Caco-2 (cell line): Measurements from ENCODE around the gene SRBD1. TPM values are rescaled to one million over a fixed set of nuclear protein-coding genes. Genes with fewer than 3 reads are reported as not detected.

Source experiments
- BruUV-seq: library from RNA; stranded (reverse); fragments of 400-500 nt; replicated peaks from 2 replicates; lab custom pipeline; 2021; lab: Mats Ljungman, UMichigan
- CTCF ChIA-PET: fragments of 300-600 bp; sonication (Branson Sonifier 250); formaldehyde crosslinking; loops from one replicate; lab custom pipeline; 2022; ENCODE audit warnings: antibody characterized with exemption; lab: Charles Lee
- POLR2A ChIA-PET: fragments of 300-600 bp; sonication (Branson Sonifier 250); formaldehyde crosslinking; loops from one replicate; lab custom pipeline; 2022; ENCODE audit warnings: antibody characterized with exemption; lab: Charles Lee
- DNase-seq, 2 experiments: peaks; one replicate each; pipeline versions ENCODE4 v3.0.0 to v3.0.0-alpha.2; 2020 to 2022
- H3K27me3 ChIP-seq: replicated peaks from 2 replicates; pipeline ENCODE4 v1.6.0; 2011; ENCODE audit warnings: low read length; ENCODE audit not compliant: control insufficient read depth, insufficient read depth
- H3K36me3 ChIP-seq: 2 replicates; pipeline ENCODE4 v1.5.1; 2011; ENCODE audit warnings: low read length; ENCODE audit not compliant: control insufficient read depth, insufficient read depth
- H3K4me1 ChIP-seq: fragments of 250-450 bp; sonication (Bioruptor Pico); 2 replicates; pipeline ENCODE4 v1.5.1; 2020; ENCODE audit warnings: mild to moderate bottlenecking
- H3K4me3 ChIP-seq: 2 replicates; pipeline ENCODE4 v1.5.1; 2011; ENCODE audit warnings: low read depth, mild to moderate bottlenecking, control low read depth, low read length
- H3K9me3 ChIP-seq: fragments of 250-450 bp; sonication (Bioruptor Pico); 2 replicates; pipeline ENCODE4 v1.5.1; 2020; ENCODE audit warnings: mild to moderate bottlenecking, moderate library complexity
- H3K27ac Mint-ChIP-seq: one replicate; pipeline ENCODE4 v1.8.0; 2022; ENCODE audit warnings: mixed read lengths; ENCODE audit not compliant: unreplicated experiment
- H3K27me3 Mint-ChIP-seq: one replicate; pipeline ENCODE4 v1.8.0; 2022; ENCODE audit warnings: mixed read lengths; ENCODE audit not compliant: insufficient read depth, unreplicated experiment
- H3K36me3 Mint-ChIP-seq: one replicate; pipeline ENCODE4 v1.8.0; 2022; ENCODE audit warnings: mild to moderate bottlenecking, mixed read lengths; ENCODE audit not compliant: insufficient read depth, unreplicated experiment
- H3K4me1 Mint-ChIP-seq: one replicate; pipeline ENCODE4 v1.8.0; 2022; ENCODE audit warnings: low read depth, mixed read lengths; ENCODE audit not compliant: unreplicated experiment
- H3K4me3 Mint-ChIP-seq: one replicate; pipeline ENCODE4 v1.8.0; 2022; ENCODE audit warnings: mild to moderate bottlenecking, moderate library complexity, mixed read lengths; ENCODE audit not compliant: unreplicated experiment
- H3K9me3 Mint-ChIP-seq: one replicate; pipeline ENCODE4 v1.8.0; 2022; ENCODE audit warnings: mixed read lengths; ENCODE audit not compliant: unreplicated experiment
- intact Hi-C: fragments of 100-400 bp; cut with micrococcal nuclease; formaldehyde crosslinking; loops from one replicate; pipeline ENCODE4 v1.10.0; 2022; ENCODE audit not compliant: unreplicated experiment
- total RNA-seq: library from RNA; stranded (reverse); gene quantifications from 2 replicates; pipeline ENCODE4 v1.2.3, GENCODE V29; 2022
- TF ChIP-seq, protein P1 (sequence below), 2 experiments: fragments of 200-600 bp in 1 of 2; IDR thresholded peaks; 1 replicate in 1 of 2; 2 replicates in 1 of 2; pipeline versions ENCODE4 v1.5.1 to v1.8.0; 2011 to 2022; ENCODE audit warnings: antibody characterized with exemption in 1 of 2, control low read depth in 1 of 2, inconsistent platforms in 1 of 2, low read depth in 1 of 2, low read length in 1 of 2, mild to moderate bottlenecking in 1 of 2, moderate library complexity in 1 of 2; ENCODE audit not compliant: insufficient read depth in 1 of 2, severe bottlenecking in 1 of 2, unreplicated experiment in 1 of 2

The SRBD1 gene
- total RNA-seq, 1 experiment from 2014 or later: 15.8 TPM

DNA sequence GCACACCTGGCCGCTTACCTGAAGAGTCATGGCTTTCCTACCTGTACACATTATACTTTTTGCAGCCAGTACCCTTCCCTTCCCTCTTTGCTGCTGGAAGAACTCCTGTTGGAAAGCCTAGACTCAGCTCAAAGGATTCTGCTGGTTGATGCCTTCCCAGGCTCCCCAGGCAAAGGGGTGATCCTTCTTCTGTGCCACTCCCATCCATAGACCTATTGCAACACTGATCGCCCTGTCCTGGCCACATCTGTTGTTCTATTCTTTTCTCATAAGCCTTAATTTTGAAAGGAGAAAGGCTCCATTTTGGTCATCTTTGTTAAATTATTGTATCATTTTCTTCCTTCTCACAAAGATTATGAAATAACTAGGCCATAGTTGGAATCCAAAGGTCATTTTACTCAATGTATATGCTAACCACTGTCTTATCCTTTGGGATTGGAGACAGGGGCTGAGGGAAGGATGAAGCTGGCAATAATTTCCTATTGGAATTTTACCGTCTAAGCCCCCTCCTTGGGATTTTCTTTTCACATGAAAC, 37.0 kb upstream of the SRBD1 start:
- POLR2A ChIA-PET: no interaction called here
- Mint-ChIP-seq H3K36me3 (peaks cover 14% of the 10 kb centered on the region), H3K4me3 (no peak overlapping the region), H3K4me1 (peaks cover 14% of the 10 kb centered on the region), H3K27ac (no peak overlapping the region), H3K27me3 (peaks cover 10% of the 10 kb centered on the region), H3K9me3 (no peaks in the 10 kb centered on the region)
- Histone ChIP-seq H3K36me3 (no peaks in the 10 kb centered on the region), H3K4me3 (no peak overlapping the region), H3K9me3 (no peaks in the 10 kb centered on the region), H3K27me3 (no peaks in the 10 kb centered on the region), H3K4me1 (peaks cover 5% of the 10 kb centered on the region; the same call in 1 of the 2 replicates)
- BruUV-seq: no TSS peak
- no peak for DNase-seq
- CTCF ChIA-PET: no interaction called here
- intact Hi-C loops: loop anchor here (2.0 kb wide), 1 partner anchor 225 kb away; no protein-coding TSS in a partner anchor
- TF ChIP-seq, protein P1, sequence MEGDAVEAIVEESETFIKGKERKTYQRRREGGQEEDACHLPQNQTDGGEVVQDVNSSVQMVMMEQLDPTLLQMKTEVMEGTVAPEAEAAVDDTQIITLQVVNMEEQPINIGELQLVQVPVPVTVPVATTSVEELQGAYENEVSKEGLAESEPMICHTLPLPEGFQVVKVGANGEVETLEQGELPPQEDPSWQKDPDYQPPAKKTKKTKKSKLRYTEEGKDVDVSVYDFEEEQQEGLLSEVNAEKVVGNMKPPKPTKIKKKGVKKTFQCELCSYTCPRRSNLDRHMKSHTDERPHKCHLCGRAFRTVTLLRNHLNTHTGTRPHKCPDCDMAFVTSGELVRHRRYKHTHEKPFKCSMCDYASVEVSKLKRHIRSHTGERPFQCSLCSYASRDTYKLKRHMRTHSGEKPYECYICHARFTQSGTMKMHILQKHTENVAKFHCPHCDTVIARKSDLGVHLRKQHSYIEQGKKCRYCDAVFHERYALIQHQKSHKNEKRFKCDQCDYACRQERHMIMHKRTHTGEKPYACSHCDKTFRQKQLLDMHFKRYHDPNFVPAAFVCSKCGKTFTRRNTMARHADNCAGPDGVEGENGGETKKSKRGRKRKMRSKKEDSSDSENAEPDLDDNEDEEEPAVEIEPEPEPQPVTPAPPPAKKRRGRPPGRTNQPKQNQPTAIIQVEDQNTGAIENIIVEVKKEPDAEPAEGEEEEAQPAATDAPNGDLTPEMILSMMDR (IDR thresholded peaks at IDR 0.05; ENCODE audit: insufficient read depth in 1 of 2, low read depth in 1 of 2, low read length in 1 of 2, severe bottlenecking in 1 of 2, unreplicated experiment in 1 of 2): no peak

DNA sequence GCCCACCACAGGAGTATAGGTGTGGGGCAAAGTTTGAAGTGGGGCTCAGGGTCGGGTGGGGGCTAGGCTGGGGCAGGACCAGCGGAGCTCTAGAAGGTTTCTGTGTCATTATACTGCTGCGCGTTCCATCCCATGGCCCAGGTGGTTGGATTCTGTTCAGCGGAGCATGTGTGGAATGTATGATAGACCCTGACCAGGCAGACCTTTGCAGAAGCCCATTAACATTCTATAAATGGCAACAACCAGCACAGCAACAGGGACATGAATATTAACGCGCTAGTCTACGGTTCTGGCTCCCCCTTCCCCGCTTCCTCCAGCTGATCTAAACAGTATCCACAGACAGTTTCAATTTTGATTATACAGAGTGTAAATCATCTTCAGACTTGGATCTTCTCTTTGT, 36.3 kb upstream of the SRBD1 start:
- no peak for DNase-seq
- no TSS peak for BruUV-seq
- H3K27me3 ChIP-seq: no peaks in the 10 kb centered on the region
- H3K4me3 Mint-ChIP-seq: no peak overlapping the region
- ChIA-PET POLR2A (no interaction called here), CTCF (interaction anchor here (0.7 kb wide), 1 partner anchor 472 kb away, joined by 6 read pairs; no protein-coding TSS in a partner anchor)
- no peak overlapping the region for H3K27ac Mint-ChIP-seq
- H3K4me3 ChIP-seq: no peak overlapping the region
- H3K9me3 Mint-ChIP-seq: no peaks in the 10 kb centered on the region
- intact Hi-C loops: no loop called here
- H3K27me3 Mint-ChIP-seq: peaks cover 3% of the 10 kb centered on the region
- TF ChIP-seq, protein P1 (IDR thresholded peaks at IDR 0.05; ENCODE audit: insufficient read depth in 1 of 2, low read depth in 1 of 2, low read length in 1 of 2, severe bottlenecking in 1 of 2, unreplicated experiment in 1 of 2): no peak
- H3K36me3 Mint-ChIP-seq: peaks cover 12% of the 10 kb centered on the region
- H3K4me1 ChIP-seq: peaks cover 5% of the 10 kb centered on the region; the same call in 1 of the 2 replicates
- H3K36me3 ChIP-seq: no peaks in the 10 kb centered on the region
- peaks cover 14% of the 10 kb centered on the region for H3K4me1 Mint-ChIP-seq
- no peaks in the 10 kb centered on the region for H3K9me3 ChIP-seq

DNA sequence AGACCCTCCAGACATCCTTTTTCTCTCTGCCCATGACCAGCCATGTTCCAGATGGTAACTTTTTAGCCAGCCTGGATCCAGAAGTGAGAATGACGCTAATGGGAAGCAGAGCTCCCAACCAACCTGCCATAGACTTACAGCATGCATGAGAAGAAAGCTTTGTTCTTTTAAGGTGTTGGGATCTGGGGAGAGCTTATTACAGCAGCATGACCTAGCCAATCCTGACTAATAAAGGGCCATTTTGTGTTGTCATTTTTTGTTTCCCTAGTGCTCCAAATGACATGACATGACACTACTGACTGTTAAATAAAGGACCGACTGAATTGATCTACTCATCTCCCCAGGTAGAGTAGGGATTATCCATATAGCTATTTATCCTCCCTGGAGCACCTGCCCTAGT, 35.2 kb upstream of the SRBD1 start:
- Histone ChIP-seq H3K36me3 (no peaks in the 10 kb centered on the region), H3K4me1 (peaks cover 5% of the 10 kb centered on the region; the same call in 1 of the 2 replicates), H3K4me3 (no peak overlapping the region), H3K27me3 (no peaks in the 10 kb centered on the region), H3K9me3 (no peaks in the 10 kb centered on the region)
- no peak for DNase-seq
- H3K4me3 Mint-ChIP-seq: no peak overlapping the region
- no TSS peak for BruUV-seq
- TF ChIP-seq, protein P1 (IDR thresholded peaks at IDR 0.05; ENCODE audit: insufficient read depth in 1 of 2, low read depth in 1 of 2, low read length in 1 of 2, severe bottlenecking in 1 of 2, unreplicated experiment in 1 of 2): no peak
- ChIA-PET POLR2A (no interaction called here), CTCF (no interaction called here)
- intact Hi-C loops: no loop called here
- H3K4me1 Mint-ChIP-seq: peaks cover 14% of the 10 kb centered on the region
- peaks cover 8% of the 10 kb centered on the region for H3K27me3 Mint-ChIP-seq
- peaks cover 7% of the 10 kb centered on the region for H3K36me3 Mint-ChIP-seq
- no peaks in the 10 kb centered on the region for H3K9me3 Mint-ChIP-seq
- no peak overlapping the region for H3K27ac Mint-ChIP-seq
